T-helper 2 cell treated with Interferon-gamma antibody and Interleukin-4, amounts not matched to agents 100 ng/mL and 5 ng/mL, for 36 hours (primary cell): ENCODE data around the gene ZBTB17. TPM values are rescaled to one million over a fixed set of nuclear protein-coding genes. Genes with fewer than 3 reads are reported as not detected.
"Not testable (repeated sequence)": the region's sequence is repeated elsewhere in the genome, so short reads cannot be mapped to it uniquely, and the experiment has no call there.

Source experiments
- intact Hi-C: fragments of 100-400 bp; cut with micrococcal nuclease; formaldehyde crosslinking; loops from one replicate; pipeline ENCODE4 v1.15.1; 2023
- total RNA-seq: library from RNA; stranded (reverse); gene quantifications from 2 replicates; pipeline ENCODE4 v1.2.3, GENCODE V29; 2022

The ZBTB17 gene
- total RNA-seq, 1 donor from 2014 or later, result 35.3 TPM

DNA sequence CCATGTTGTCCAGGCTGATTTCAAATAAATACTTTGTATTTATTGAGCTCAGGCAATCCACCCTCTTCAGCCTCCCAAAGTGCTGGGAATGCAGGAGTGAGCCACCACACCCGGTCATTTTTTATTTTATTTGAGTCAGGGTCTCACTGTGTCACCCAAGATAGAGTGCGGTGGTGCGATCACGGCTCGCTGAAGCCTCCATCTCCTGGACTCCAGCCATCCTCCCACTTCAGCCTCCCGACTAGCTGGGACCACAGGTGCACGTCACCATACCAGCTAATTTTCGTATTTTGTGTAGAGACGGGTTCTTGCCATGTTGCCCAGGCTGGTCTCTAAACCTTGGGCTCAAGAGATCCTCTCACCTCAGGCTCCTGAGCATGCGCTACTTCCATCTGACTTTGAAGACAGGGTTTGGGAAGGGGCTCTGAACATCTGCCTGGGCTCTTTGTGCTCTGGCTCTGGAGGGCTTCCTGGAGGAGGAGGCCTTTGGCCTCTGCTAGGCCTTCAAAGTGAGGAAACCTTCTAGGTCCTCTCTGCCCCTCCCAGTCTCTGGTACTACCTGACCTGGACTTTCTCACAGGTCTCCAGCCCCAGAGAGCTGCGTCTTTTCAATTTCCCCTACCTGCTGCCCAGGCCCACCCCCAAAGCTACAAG lies 36.2 kb upstream of the ZBTB17 start:
- intact Hi-C loops, result no loop called here

DNA sequence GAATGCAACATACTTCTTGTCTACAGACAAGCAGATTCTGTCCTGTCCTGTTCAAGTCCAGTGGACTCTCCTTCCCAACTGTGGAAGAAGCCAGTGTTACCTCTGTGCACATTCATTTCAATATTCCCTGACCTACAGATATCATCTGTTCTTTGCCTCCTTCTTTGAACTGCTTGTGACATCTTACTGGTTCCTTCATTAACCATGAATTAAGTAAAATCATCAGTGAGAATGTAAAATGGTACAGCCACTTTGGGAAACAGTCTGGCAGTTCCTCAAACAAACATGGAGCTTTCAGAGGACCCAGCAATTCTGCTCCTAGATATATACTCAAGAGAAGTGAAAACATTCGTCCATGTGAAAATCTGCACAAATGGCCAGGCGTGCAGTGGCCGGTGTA lies 34.9 kb upstream of the ZBTB17 start:
- intact Hi-C loops, result no loop called here

DNA sequence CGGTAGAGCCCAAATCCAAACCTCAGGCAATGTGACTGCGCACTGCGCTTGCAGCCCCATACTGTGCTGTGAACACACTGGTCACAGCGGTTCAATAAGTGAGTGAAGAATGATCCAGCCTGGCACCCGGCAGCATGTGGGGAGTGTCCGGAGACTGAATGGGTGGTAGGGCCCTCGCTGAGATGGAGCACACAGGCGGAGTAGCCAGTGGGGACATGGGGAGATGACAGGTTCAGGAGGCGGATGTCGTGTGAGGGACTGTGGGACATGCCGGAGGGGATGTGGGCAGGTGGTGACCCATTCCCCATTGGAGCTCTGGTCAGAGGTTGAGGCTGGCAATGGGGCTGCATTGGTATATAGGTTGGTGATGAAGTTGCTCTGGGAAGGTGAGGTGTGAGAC lies 33.8 kb upstream of the ZBTB17 start:
- intact Hi-C loops, result loop anchor here (1.0 to 5.0 kb wide), 3 partner anchors 47 to 192 kb away; no protein-coding TSS in a partner anchor

DNA sequence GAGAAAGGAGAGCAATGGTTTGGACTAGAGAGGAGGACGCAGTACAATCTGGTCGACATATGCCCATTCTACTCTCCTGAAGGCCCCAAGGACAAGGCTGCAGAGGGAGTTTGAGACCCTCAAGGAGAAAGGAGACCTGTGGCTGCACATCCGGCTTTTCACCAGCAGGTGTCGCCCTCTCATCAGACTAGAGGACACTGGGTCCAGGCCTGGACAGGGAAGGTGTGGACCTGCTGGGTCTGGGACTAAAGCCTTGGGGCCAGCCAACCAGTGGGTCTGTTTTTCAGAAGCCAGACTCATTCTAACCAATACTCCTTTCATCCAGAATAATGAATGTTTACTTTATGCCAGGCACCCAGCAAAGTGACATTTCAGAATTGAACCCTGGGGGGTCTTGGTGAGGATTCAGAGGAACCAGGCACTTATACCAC lies 33.1 kb upstream of the ZBTB17 start:
- intact Hi-C loops, result loop anchor here (1.0 to 5.0 kb wide), 3 partner anchors 47 to 192 kb away; no protein-coding TSS in a partner anchor

DNA sequence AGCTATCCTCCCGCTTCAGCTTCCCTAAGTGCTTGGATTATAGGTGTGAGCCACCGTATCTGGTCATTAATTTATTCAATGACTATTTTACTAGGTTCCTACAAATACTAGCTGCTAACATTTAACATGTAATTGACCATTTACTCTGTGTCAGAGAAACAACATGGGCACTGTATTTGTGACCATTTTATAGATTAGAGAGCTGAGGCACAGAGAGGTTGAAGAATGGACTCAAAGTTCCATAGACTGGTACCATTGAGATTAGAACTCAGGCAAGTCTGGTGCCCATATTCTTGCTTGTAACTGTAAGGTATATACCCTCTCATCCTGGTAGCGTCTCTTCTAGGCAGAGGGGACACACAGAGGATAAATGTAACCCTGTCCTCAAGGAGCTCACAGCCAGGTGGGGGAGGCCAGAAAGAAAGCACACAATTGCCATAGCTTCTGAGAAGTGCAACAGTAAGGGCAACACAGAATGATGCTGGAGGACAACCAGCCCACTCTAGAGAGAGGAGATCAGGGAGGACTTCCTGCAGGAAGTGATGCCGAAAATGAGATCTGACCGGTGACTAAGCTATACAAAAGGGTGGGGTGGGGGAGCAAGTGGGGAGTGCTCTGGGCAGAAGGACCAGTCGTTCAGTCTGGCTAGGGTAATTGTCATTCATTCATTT lies 31.9 kb upstream of the ZBTB17 start:
- intact Hi-C loops, result loop anchor here (2.0 to 5.0 kb wide), 2 partner anchors 179 to 191 kb away; no protein-coding TSS in a partner anchor

DNA sequence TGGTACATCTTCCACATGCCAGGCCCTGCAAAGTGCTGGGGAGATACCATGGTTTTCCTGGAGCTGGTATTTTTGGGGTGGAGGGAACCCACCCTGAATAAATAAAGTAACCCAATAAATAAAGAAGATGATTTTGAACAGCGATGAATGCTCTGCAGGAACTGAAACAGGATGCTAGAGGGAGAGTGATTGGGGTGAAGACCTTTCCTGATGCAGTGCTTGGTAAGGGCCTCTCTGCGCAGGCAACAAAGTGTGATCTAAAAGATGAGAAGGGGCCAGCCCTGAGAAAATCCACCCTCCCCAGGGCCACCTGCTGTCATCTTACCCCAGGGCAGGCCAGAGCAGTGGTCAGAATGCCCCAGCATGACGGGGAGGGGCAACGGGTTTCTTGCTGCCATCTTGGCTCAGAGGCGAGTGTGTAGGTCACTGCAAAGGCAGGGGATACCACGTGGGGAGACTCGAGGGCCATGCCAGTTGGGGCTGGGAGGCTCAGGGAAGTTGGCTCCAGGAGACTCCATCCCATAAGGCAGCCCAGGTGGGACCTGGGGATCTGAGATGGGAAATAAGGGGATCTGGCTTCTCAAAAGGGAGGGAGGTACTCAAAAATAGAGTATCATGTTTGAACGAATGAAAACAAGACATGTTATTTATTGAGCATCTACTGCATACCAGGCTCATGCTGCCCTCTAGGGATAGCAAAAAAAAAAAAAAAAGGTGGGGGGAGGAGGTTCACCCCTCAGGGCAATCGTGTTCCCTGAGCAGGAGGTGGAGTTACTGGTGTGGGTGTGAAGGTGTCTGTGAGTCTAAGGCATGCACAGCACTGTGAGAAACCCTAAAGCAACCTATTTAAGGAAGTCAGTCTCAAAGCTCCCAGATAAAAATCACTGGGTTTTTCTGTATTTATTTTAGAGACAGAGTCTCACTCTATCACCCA lies 30.9 kb upstream of the ZBTB17 start:
- intact Hi-C loops, result loop anchor here (5.0 kb wide), 1 partner anchor 190 kb away; no protein-coding TSS in a partner anchor

DNA sequence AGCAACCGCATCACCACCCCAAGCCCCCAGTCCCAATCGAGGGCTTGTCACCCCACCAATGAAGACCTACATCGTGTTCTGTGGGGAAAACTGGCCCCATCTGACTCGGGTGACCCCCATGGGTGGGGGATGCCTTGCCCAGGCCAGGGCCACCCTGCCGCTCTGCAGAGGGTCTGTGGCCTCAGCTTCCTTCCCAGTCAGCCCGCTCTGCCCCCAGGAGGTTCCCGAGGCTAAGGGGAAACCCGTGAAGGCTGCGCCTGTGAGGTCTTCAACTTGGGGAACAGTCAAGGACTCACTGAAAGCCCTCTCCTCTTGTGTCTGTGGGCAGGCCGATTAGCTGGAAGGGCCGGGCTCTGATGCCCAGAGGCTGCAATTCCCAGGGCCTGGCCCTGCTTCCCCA lies 30.1 kb upstream of the ZBTB17 start:
- intact Hi-C loops, result loop anchor here (5.0 kb wide), 1 partner anchor 189 kb away; no protein-coding TSS in a partner anchor

DNA sequence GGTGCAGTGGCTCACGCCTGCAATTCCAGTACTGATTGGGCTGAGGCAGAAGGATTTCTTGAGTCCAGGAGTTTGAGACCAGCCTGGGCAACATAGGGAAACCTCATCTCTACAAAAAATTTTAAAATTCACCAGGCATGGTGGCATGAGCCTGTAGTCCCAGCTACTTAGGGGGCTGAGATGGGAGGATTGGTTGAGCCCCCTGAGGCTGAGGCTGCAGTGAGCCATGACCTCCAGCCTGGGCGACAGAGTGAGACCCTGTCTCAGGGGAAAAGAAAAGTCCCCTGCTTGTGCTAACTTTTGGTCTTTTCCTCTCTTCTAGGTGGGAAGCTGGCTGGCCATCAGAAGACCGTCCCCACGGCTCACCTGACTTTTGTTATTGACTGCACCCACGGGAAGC lies 29.7 kb upstream of the ZBTB17 start:
- intact Hi-C loops, result loop anchor here (5.0 kb wide), 1 partner anchor 188 kb away; no protein-coding TSS in a partner anchor

DNA sequence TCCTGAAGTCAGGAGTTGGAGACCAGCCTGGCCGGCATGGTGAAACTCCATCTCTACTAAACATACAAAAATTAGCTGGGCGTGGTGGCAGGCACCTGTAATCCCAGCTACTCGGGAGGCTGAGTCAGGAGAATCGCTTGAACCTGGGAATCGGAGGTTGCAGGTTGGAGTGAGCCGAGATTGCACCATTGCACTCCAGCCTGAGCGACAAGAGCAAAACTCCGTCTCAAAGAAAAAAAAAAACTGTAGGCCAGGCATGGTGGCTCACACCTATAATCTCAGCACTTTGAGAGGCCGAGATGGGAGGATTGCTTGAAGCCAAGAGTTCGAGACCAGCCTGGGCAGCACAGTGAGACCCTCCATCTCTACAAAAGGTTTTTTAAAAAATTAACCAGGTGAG lies 25.4 kb upstream of the ZBTB17 start:
- intact Hi-C loops, result not testable (repeated sequence)

DNA sequence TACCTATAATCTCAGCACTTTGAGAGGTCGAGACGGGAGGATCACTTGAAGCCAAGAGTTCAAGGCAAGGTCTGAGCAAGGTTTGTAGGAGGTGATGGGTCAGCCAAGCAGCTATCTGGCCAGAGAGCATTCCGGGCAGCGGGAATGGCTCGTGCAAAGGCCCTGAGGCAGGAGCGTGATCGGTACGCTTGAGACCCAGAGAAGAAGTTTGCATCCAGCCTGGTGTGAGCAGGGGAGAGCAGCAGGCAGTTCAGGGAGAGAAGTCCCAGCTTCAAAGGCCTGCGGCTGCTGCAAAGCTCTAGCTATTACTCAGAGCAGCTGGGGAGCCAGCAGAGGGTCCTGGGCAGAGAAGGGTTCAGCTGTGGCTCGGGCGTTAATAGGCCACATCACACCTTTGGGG lies 23.0 kb upstream of the ZBTB17 start:
- intact Hi-C loops, result no loop called here

DNA sequence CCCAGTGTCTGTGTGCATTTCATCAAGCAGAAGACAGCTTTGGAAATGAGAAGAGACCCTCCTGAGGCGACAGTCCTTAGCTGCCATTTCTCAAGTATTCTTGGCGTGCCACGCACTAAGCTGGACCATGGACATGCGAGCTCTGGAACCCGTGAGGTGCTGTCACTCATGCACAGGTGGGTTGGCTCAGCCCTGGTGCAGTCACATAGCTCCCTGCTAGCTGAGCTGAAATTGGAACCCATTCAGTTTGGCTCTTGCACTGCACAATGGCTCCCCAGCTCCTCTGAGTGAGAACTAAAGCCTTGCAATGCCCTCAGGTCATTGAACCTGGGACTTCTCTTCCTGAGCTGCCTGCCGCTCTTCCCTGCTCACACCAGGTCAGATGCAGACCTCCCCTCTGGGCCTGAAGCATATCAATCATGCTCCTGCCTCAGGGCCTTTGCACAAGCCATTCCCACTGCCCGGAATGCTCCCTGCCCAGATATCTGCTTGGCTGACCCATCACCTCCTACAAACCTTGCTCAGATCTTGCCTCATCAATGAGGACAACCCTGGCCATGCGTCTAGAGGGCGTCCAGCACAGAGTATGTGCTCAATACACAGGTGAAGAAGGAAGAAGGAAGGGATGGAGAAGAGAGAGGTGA lies 21.9 kb upstream of the ZBTB17 start:
- intact Hi-C loops, result no loop called here

DNA sequence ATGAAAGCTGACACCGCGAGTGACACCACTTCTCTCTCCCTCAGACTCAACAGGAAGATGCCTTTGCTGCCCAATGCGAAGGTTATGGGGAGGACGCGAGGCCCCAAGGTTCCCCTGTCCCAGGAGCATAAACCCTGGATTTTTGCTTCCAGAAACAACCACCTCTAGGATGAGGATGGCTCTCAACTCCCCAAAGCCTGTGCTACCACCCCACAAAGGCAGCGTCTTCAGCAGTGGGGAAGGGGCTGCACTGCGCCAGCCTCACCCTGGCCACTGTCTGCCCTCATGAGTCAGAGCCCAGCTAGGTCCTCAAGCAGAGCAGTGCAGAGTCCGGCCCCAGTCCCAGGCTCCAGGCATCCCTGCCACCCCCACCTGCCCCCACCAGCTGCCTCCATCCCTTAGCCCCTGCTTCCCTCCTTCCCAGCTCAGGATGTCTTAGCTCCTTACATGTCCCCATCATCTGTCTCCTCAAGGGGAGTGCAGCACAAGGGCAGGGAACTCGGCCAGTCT lies 21.2 kb upstream of the ZBTB17 start:
- intact Hi-C loops, result no loop called here

DNA sequence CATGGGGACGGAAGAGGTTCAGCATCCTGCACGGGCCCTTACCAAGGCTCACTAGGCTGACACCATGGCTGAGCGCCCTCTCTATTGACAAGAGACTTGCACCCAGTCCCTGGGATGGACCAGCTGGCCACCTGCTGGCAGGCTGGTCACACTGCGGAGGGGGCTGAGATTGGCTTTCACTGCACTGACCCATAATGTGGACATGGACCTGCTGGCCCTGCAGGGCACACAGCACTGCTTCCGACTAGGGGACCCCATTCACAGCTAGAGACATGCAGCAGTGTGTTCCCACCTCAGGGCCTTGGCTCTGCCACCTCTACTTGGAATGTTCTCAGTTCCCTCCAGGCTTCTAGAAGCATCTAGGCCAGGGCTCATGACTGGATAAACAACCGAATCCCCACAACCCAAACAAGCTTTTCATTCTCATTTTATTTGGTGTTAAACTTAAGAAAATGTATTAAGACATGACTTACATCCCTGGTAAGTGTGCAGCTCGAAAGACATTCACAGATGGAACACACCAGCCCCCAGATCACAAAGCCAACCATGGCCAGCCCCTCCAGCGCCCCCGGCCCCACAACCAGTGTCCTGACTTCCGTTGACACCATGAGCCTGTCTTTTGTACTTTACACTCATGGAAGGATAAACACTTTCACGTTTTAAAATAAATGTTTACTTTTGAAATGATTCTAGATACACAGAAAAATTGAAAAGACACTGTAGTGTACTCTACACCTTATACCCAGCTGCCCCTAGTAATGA lies 18.9 kb upstream of the ZBTB17 start:
- intact Hi-C loops, result loop anchor here (1.0 kb wide), 1 partner anchor 179 kb away; no protein-coding TSS in a partner anchor

DNA sequence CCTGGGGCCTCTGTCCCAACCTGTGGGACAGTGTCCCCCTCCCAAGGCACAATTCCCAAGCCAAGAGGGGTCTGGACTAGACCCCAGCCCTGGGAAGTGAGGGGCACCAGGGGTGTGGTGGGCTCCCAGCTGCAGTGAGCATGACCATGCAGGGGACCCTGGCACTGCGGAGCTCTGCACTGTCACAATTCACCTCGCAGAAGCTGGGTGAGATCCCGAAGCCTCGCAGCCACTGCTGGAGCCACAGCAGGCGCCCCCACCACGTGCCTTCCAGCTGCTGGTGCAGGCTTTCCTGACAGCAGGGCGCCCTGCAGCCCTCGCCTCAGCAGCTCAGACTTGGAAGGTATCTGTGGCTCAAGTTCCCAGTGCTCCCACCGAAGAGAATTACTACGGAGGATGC lies 18.2 kb upstream of the ZBTB17 start:
- intact Hi-C loops, result loop anchor here (1.0 kb wide), 1 partner anchor 179 kb away; no protein-coding TSS in a partner anchor

DNA sequence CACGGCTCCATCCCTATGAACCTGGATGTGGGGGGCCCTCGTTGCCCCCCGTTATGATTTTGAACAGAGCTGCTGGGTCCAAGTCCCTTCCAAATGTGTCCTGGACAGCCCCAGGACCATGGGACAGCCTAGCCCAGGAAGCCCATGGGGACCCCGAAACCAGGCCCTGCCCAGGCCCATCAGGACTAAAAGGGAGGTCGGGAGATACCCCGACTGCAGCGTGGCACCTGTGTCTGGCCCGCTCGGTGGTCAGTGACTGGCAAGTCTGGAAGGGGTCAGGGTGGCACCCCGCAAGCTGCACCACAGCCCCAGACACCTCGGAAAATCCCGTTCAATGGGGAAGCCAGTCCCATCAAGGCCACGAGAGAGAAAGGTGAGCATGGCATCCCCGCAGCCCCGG lies 17.8 kb upstream of the ZBTB17 start:
- intact Hi-C loops, result loop anchor here (1.0 kb wide), 1 partner anchor 178 kb away; no protein-coding TSS in a partner anchor

DNA sequence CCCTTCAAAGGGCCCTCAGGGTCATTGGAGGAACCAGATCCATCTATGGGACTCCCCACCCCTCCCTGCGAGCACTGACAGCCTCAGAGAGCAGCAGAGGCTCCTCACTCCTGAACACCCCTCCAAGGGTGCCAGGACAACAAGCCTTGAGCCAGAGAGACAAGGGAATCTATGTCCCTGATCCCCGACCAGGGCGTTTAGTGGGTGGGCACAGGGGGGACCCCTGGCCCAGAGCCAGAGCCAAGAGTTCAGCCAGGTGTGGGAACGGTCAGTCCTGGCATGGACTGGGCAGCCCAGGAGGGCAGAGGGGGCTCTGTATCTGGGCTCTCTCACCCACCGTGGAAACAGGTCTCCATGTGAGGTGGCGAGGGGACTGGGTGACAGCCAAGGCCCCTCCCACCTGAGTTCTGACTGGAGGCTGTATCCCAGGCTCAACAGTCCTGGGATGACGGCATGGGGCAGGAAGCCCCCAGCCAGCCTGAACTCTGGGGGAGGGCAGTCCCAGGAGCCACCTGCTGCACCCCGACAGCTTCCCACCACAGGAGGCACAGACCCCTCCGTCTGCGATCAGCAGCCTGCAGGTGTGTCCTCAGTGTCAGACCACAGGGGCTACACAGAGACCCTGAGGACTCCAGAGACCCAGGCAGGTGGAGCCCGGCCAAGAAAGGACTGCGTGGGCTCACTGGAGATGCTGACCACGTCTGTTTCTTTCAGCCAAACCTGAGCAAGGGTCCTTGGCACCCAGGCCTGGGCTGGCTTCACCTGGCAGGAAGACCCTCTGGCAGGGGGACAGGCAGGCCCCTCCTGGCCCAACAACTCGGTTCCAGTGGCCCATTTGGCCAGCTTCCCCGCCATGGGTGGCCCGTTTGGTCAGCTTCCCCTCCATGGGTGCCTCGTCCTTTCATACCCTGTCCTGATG lies 16.9 kb upstream of the ZBTB17 start:
- intact Hi-C loops, result no loop called here

DNA sequence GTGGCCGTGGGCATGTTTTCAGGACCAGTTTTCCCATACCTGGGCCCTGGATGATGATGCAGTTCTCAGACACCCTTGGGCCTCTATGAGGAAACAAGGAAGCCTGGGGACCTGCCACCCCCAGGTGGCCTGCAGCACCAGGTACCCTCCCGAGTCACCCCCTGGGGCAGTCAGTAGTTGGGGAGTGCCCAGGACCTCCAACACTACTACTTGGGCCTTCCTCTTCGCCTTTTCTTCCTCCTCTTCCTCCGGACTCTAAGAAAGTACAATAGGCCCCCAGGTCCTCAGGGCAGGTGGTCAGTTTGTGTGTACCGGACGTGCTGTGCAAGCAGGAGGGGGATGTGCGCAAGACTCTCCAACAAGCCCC lies 16.3 kb upstream of the ZBTB17 start:
- intact Hi-C loops, result no loop called here

DNA sequence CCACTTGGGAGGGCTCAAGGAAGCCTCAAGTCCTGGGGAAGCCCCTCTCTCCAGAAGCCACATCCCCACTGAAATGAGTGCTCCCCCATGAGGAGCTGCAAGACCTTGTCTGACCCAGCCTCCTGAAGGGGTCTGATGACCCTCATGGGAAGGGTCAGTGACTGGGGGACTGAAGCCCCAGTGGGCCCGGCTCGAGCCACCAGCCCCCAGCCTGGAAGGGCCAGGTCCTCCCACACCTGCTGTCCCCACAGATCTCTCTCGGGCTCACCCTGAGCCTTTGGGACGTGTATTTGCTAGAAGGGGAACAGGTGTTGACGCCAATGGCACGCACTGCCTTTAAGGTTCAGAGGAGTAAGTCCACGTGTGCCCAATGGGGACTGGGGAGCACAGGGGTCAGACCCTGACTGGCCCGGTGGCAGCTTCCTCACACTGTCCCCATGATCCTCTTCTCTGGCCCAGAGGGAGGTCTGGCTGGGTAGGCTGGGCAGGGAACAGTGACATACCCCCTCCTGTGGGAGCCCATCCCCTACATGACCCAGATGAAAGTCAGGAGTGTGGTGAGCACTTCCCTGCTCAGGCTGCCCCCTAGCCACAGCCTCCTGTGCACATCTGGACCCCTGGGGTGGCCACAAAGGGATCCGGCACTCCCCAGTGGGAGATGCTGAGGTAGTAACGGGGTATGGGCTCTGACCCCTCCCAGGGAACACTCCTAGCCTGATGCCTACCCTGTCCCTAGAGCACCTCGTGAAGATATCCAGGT lies 15.7 kb upstream of the ZBTB17 start:
- intact Hi-C loops, result no loop called here
